Activated CD4-positive, alpha-beta T cell treated with anti-CD3 and anti-CD28 coated beads, Interleukin-10, Interleukin-2, amounts not matched to agents 100 ng/mL and 50 ng/mL, durations not matched to agents 16 hours and 8 hours (primary cell): ENCODE results near the gene FGFRL1.

Experiments used
- DNase-seq: peaks from one replicate; pipeline ENCODE4 v3.0.0-alpha.2; 2020

FGFRL1 gene

GRCh38 chr4:1055721-1056590 lies 44.5 kb downstream of the FGFRL1 start:
- peak; percentile 73 for DNase-seq

- no peak for DNase-seq
Measured at GRCh38 chr4:1056671-1057402, 45.4 kb downstream of the FGFRL1 start.

- no peak for DNase-seq
Measured at GRCh38 chr4:1057403-1057745, 45.9 kb downstream of the FGFRL1 start.

- DNase-seq, result no peak
Measured at GRCh38 chr4:1058198-1058996, 47.0 kb downstream of the FGFRL1 start.

GRCh38 chr4:1058997-1059665 lies 47.7 kb downstream of the FGFRL1 start:
- no peak for DNase-seq

- no peak for DNase-seq
Measured at GRCh38 chr4:1060121-1060520, 48.7 kb downstream of the FGFRL1 start.

- no peak for DNase-seq
Measured at GRCh38 chr4:1060621-1061020, 49.2 kb downstream of the FGFRL1 start.

- no peak for DNase-seq
Measured at GRCh38 chr4:1061056-1061700, 49.8 kb downstream of the FGFRL1 start.

- DNase-seq, result no peak
Measured at GRCh38 chr4:1061760-1062159, 50.3 kb downstream of the FGFRL1 start.

GRCh38 chr4:1062419-1062818 lies 51.0 kb downstream of the FGFRL1 start:
- DNase-seq, result no peak

GRCh38 chr4:1065732-1066131 lies 54.3 kb downstream of the FGFRL1 start:
- DNase-seq, result no peak

GRCh38 chr4:1069394-1069793 lies 58.0 kb downstream of the FGFRL1 start:
- no peak for DNase-seq

GRCh38 chr4:1072830-1073446 lies 61.5 kb downstream of the FGFRL1 start:
- DNase-seq, result peak; percentile 63

- no peak for DNase-seq
Measured at GRCh38 chr4:1074077-1074476, 62.7 kb downstream of the FGFRL1 start.

GRCh38 chr4:1075225-1075624 lies 63.8 kb downstream of the FGFRL1 start:
- DNase-seq, result no peak

- DNase-seq, result no peak
Measured at GRCh38 chr4:1075809-1076699, 64.6 kb downstream of the FGFRL1 start.
